Vagina (tissue), 2 donors: Measurements from ENCODE around the gene DNASE1.

Source experiments
- CTCF ChIP-seq, 3 experiments: fragments of 450-650 bp in 2 of 3; fragments of 200-600 bp in 1 of 3; sonication (generic) in 1 of 3; IDR thresholded peaks; one replicate each; pipeline ENCODE4 v1.5.1; 2017 to 2019; ENCODE audit warnings: antibody characterized with exemption in 3 of 3, mild to moderate bottlenecking in 2 of 3, moderate library complexity in 2 of 3
- POLR2A ChIP-seq, 2 donors: fragments of 450-650 bp; IDR thresholded peaks; one replicate each; pipeline ENCODE4 v1.6.1; 2017; ENCODE audit warnings: antibody characterized with exemption in 2 of 2, mild to moderate bottlenecking in 2 of 2, moderate library complexity in 2 of 2

DNA sequence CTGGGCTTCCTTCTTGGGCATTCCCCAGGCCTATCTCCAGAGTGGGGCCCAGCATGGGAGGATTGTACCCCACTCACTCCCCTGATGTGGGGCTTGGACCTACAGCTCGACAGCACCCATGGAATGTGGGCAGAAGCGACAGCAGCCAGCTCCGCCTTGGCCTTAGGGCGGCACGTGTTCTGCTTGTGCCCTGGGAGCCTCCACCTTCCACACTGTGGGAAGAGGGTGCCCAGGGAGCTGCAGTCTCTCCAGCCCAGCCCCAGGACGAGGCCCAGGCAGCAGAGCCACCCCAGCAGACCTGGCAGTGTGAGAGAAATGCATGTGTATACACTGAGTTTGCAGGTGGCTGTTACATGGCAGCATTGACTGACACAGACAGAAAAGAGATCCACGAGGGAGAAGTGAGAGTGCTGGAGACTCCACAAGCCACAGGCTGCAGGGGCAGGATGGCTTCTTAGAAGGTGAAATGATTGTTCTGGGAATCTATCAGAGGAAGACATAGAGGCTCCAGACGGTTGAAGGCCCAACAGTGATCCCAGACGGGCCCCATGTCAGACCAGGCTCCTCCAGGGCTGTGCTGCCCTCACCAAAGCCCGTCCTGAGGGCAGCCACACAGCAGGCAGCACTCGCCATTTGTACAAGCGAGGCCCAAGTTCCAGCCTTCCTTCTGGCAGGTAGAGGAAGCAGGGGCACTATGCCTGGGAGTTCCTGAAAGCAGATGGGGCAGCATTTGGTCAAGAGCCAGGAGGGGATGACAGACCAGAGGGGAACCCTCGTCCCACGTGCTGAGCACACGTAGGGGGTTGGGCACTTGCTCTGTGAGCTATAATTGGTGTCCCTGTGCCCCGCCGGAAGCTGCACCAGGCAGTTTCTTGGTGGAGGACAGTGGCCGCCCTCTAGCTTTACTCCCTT is 2.8 kb upstream of the DNASE1 start:
- TF ChIP-seq CTCF (IDR thresholded peaks at IDR 0.05) (no peak), POLR2A (IDR thresholded peaks at IDR 0.05) (no peak)
